ENCODE measurements around the gene ATE1.
"Not testable (repeated sequence)": the region's sequence is repeated elsewhere in the genome, so short reads cannot be mapped to it uniquely, and the experiment has no call there.

ATE1 gene

DNA sequence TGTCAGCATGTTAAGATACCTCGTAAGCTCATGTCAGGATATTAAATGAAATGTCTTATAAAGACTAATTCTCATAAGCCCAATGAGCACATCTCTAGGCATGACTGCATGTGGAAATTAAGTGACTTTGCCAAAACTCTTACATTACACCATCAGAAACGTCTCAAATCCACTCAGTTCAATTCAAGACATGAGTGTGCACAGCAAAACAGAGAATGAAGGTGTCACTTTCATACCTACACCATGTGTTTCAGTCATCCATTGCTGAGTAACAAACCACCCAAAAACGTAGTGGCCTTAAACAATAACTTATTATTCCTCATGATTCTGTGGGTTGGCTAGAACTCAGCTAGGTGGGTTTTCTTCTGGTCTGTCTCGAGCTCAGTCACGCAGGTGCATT lies 99.8 kb downstream of the ATE1 start:
- no peak for DNase-seq

DNA sequence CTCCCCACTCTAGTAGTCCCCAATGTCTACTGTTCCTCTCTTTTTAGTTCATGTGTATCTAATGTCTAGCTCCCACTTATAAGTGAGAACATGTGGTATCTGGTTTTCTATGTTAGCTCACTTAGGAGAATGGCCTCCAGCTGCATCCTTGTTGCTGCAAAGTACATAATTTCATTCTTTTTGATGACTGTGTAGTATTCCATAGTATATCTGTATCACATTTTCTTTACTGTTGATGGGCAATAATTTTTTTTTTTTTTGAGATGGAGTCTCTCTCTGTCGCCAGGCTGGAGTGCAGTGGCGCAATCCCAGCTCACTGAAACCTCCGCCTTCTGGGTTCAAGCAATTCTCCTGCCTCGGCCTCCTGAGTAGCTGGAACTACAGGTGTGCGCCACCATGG lies 101.1 kb downstream of the ATE1 start:
- DNase-seq = not testable (repeated sequence)

DNA sequence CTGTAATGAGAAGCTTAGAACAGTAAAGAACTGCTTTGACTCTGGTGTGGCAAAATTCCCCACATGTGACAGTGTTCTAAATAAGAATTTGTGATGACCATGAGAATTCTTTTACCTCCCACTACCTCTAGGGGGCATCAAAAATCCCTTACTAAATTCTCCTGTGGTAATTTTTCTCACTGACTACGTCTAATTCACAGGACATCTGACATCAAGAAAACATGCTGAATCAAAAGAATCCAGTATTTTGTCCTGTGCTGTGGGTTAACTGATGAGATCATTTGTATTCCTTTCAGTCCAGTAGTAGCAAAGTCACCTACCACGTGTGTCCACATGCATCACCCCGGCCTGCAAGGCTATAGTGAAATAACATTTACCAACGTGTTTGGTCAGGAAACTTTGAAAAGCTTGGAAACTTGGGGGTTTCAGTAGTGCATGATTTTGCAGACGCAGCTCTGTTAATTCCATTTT lies 103.8 kb downstream of the ATE1 start:
- DNase-seq = no peak

DNA sequence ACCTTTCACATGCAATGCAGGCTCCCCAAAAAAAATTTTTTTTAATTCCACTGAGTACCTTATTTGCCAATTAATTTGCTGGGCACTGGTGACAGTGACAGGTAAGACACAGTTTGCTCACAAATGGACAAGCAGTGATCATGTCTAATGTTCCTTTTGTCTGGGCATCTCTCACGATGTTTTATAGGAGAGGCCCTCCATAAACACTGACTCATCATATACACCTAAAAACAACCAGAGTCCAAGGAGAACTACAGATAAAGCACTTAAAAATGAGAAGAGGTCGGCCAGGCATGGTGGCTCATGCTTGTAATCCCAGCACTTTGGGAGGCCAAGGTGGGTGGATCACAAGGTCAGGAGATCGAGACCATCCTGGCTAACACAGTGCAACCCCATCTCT lies 105.1 kb downstream of the ATE1 start:
- DNase-seq = no peak

DNA sequence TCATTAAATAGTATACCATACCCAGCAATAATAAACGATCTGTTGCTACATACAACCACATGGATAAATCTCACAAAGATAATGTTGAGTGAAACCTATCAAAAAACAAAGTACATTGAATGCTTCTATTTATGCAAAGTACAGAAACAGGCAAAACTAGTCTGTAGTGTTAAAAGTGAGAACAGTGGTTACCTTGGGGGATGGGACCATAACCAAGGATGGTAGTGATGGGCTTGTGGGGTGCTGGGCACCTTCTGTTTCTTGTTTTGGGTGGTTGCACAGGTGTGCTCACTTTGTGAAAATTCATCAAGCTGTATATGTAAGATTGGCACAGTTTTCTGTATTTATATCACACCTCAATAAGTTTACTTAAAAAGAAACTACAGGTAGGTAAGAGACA lies 105.7 kb downstream of the ATE1 start:
- DNase-seq = no peak

DNA sequence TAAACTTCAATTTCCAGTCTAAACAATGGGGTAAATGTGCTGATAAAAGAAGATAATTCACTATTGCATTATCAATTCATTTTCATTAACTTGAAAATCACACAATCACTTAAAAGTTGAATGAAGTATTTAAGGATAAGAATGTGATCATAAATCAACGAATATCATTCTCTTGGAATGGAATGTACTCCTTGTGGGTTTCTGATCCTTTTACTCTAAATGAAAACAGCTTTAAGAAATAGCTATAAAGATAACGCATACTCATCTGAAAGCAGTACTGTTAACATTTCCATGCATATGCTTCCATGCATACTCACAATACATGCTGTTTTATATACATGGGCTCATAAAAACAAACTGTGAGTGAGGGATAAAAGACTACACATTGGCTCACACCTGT lies 108.8 kb downstream of the ATE1 start:
- DNase-seq = no peak

DNA sequence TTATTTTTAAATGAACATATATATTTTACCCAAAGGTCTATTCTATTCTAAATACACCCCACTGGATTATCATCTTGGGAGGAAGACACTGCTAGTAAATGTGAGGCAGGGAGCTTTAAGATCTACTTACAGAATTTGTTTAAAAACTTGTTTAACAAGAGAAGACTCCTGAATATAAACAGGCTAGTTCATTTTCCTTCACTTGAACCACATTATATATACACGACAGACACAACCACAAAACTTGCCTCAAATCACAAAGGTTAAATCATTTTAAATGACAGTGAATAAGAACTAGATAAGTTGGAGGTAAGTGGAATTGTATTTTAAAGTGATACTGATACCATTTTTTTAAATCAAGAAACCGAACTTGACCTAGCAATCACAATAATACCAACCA lies 109.2 kb downstream of the ATE1 start:
- no peak for DNase-seq

DNA sequence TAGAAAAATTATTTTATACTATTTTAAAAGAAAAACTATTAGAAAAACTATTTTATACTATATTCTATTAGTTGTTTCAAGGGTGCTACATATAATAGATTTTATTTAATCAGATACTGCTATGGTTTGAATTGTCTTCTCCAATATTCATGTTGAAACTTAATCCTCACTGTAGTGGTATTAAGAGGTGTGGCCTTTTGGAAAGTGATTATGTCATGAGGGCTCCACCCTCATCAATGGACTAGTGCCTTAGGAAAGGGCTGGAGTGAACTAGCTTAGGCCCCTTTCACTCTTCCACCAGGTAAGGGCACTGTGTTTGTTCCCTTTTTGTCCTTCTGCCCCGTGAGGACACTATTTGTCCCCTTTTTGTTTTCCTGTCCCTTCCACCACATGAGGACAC lies 111.6 kb downstream of the ATE1 start:
- no peak for DNase-seq

DNA sequence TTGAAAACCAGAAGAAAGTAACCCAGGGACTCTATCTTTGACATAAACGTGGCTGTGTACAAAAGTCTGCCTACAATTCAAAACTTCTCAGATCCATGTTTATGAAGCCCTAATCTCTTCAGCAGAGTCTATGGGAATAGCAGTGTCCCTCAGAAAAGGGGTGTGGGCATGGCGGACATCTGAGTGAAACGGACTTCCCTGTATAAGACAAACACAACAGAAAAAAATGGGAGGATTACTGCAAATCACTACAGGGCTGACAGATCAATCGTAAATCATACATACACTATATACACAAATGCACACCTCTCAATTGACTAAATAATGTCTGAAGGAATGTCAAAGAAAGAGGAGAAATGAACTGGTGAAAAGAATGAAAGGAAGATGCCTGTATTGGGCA lies 114.0 kb downstream of the ATE1 start:
- DNase-seq = no peak

DNA sequence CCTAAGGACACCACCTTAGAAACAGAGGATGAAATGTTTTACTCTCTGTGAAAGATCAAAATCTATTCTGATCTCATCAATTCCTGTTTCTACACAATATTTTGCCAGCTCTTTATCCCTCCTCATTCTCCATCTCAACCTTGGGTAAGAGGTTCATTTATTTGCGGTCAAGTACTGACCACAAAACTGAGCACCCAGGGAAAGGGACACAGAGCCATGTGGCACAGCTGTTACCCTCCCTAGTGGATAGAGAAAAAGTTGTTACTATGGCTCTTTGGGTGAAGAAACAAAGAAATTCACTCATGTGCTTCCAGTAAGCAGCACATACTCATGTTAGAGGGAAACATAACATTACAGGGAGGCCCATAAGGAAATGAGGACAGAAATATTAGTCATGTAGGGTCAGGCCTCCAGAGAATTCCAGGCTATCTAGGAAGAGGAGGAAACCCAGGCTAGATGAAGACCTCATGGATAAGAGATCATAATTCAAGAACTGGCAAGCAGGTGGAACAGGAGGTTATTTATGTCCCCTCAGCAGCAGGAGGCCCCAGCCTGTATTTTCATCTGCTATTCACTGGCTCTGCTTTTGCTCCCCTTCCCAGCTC lies 114.5 kb downstream of the ATE1 start:
- no peak for DNase-seq

DNA sequence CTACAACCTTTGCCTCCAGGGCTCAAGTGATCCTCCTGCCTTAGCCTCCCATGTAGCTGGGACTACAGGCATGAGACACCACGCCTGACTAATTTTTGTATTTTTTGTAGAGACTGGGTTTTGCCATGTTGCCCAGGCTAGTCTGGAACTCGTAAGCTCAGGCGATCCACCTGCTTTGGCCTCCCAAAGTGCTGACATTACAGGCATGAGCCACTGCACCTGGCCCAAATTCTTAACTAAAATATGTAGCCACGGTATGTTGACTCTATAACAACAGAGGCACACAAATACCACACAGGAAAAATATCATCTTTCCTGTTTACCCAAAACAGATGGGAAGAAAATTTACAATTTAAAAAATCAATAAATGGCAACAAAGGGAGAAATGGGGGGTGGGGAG lies 115.8 kb downstream of the ATE1 start:
- DNase-seq = no peak

DNA sequence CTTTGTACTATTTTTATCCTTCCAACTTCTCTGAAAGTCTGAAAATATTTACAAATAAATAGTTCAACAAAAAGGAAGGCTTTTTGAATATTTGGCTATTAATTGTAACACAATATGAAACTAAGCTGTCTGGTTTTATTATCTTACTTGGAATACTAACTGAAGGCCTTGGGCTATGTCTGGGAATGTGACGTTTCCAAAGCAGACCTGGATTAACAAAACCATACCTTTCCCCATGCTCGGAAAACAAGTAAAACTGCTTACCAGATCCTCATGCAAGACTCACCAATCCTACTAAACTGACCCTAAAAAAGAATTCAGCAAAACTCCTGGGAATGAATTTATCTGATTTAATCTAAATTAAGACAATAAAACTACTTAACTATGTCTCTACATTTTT lies 116.4 kb downstream of the ATE1 start:
- no peak for DNase-seq

DNA sequence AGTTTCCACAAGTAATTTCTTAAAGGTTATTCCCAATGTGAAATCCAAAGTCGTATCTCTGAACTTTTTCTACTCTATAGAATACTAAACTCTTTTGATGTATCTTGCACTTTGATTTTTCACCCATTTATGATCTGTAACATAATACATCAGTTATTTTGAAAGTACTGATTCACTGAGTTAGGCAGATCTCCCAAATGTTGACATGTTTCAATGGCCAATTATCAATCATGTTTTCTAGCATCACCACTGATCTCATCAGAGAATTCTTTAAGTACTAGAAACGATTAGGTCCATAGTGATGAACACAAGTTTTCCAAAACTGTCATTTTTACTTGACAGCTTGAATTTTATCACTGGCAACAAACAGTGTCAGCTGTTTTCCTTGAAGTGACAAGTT lies 119.0 kb downstream of the ATE1 start:
- DNase-seq = no peak

DNA sequence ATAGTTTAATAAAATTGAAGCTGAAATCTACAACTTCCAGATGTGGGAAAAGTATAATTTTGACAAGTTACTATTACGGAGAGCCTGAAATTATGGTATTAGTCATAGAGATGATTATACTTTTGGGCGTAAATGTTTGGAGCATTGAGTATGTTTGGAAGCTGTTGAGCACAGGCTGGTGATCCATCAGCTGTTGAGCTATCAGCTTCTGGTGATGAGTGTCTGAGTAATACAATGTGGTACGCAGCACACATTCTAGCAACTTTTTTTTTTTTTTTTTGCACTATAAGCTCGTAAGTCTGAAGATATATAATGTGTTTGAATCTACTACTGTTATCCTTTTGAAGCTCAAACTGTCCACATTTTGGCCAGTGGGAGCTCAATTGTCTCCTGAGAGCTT lies 123.4 kb downstream of the ATE1 start:
- no peak for DNase-seq

DNA sequence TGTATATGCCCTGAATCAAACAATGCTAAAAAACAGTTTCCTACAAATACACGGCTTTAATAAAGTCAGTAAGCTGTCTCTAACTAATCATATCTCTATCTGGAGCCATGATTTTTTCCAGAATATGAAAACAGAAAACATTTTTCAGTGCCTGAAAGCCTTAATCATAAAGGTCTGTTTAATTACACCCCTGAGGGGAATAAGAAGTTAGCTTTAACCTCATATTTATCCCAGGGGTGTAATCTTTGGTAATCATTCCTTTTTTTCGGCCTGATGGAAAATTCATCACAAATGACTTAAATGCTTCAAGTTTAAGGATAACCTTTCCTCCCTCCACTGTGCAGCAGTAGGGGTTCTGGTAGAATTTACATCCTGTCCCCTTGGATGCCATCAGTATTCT lies 124.2 kb downstream of the ATE1 start:
- DNase-seq = no peak

DNA sequence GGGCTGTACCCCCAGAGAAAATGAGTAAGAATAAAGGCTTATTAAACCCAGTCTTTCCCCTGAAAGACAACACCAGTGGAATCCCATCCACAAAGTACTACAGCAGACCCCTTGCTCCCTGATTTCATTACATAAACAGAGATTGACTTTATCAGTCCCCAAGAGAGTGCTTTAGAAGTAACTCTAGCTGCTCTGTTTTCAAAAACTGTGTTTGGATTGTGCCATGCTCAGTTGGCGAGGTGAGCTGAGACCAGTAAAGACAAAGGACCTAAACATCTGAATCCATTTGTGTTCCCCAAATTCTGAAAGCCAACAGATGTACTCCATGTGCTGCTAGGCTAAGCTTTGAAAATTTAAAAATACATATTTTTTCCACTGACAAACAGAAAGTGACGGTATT lies 127.0 kb downstream of the ATE1 start:
- no peak for DNase-seq

DNA sequence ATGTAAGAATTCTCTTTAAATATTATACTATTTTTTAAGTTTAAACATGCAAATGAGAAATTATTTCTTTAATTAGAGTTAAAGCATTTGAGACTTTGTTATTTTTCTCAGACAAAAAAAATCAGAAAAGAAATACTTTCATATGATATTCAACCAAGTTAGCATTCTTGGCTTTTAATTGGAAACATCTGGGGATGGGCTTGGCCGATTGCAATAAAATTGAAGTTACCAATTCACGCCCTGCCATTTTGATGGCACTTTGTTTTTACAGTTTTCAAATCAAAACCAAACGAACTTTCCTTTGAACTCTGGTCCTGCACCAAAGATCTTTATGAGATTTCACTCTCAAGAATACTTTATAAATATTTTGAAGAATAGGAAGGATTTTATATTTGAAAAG lies 127.7 kb downstream of the ATE1 start:
- DNase-seq = no peak

DNA sequence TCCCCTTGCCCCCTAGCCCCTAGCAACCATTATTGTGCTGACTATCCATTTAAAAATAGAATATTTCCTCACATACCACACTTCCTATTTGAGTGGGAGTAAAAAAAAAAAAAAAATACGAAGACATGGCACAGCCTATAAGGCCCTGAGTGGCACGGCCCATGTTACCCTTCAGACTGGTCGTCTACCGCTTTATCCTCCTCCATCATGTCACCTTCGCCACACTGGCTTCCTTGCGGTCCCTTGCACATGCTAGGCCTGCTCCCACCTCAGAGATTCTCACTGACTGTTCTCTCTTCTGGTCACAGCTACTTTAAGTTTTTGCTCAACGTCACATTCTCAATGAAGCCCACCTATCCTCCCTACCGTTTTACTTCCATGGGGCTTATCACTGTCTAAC lies 130.3 kb downstream of the ATE1 start:
- DNase-seq = no peak

DNA sequence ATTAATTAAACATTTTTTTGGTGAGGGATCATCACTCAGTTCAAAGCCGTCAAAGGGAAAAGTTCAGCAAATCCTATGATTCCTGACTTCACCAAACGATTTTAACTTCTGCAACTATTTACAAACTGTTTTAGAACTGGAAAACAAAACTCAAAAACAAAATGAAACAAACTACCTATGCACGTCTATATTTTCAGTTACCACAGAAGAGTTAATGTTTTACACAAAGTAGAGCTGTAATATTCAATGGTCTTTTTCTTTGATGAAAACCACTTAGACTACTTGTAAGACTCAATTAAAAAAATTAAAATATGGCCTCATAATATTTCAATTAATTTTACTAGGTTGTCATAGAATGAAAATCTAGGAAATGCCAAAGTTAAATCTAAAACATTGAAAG lies 131.5 kb downstream of the ATE1 start:
- no peak for DNase-seq

DNA sequence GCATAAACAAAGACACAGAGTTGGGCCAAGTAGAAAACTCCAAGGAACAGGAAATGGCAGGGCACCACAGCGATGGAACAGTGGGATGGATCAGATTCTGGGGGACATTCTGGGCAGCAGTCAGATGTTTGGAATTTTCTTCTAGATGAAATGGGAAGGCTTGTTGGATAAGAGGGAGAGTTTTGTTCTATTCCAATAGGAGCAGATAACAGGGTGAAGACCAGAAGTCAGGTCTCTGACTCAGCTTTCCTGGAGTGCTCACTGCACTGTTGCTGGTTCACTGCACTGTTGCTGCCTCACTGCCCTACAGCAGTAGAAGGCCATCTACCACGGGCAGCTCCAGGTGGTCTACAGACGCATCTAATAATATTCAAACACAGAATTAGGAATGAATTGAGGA lies 135.6 kb downstream of the ATE1 start:
- no peak for DNase-seq

DNA sequence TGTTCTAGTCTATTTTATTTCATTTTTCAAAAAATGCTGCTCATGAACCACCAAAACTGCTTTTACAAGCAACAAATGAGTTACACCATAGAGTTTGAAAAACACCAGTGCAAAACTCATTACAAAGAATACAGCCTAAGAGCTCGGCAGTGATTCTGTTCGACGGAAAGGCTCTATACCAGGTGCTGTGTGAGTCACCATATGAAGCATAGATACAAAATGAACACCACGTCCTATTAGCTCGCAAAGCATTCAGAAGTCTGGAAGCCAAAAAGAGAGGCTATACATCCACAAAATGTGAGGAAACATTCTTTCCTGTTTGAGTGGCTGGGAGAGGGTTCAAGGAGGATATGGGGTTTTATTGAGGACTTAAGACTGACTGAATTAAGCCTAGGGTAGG lies 136.1 kb downstream of the ATE1 start:
- no peak for DNase-seq

DNA sequence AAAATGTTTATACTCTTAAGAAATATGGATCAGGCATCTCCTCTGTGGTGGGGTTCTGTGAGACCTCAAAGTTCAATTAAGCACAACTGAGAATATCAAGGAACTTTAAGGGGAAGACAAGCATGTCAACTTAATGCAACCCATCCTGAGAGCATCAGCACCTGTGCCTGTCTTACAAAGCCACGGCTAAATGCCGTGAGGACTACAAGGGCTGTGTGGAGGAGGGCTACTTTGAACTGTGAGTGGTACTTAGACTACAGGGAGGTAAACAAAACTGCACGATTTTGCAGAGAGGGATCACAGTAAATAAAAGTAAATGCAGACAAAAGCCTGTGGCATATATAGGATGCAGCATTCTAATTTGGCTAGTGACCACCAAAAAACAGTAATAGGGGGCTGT lies 139.1 kb downstream of the ATE1 start:
- DNase-seq = no peak

DNA sequence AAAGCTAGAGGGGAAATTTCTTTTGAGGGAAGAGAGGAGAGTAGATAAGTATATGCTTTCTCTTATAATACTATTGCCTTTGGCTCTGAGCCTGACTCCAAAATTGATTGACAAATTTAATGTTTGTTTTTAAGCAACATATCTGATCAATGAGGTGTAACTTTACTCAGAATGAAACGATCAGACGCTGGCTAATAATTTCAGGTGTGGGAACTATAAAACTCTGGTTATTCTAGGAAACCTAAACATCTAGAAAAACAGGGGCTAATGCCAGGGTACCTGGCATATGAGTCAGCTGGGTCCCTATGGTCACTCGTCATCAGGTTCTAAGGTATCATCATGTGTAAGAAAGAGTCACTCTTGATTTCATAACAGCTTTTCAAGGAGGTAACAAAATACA lies 139.7 kb downstream of the ATE1 start:
- DNase-seq = no peak

DNA sequence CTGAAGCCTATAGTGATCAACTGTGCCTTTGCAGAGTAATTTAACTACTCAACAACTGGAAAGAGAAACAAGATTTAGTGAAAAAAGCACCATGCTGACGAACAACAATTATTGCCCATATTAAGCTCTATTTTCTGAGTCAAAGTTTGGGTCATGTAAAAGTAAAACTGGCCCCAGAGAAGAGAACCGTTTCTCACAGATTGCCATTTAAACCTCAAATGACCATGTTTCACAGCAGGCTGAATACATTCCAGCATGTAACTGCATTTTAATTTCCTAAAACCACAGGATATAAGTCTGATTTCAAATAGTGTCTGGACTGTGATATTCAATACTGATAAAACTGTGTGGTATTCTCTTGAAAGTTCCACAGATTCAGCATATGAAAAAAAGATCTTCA lies 140.7 kb downstream of the ATE1 start:
- no peak for DNase-seq

DNA sequence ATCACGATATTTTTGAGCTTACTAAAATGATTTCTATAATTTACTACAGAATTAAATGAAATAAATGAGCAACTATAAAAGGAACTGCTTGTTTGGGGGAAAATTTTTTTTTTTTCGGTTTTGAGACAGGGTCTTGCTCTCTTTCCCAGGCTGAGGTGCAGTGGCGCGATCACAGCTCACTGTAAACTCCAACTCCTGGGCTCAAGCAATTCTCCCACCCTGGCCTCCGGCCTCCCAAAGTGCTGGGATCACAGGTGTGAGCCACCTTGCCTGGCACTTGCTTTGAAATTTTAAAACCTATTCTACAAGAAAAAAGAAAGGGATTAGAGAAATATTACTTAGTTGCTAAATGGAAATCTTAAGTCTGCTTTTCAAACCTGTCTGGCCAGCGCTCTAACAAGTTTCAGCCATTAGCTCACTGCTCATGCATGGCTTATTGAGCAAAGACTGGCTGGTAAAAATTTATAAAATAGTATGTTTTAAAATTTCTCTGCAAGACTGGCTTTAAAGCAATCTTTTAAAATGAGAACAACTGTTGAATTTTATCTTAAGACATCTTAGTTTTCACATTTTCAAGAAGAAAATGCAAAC lies 144.0 kb downstream of the ATE1 start:
- no peak for DNase-seq

DNA sequence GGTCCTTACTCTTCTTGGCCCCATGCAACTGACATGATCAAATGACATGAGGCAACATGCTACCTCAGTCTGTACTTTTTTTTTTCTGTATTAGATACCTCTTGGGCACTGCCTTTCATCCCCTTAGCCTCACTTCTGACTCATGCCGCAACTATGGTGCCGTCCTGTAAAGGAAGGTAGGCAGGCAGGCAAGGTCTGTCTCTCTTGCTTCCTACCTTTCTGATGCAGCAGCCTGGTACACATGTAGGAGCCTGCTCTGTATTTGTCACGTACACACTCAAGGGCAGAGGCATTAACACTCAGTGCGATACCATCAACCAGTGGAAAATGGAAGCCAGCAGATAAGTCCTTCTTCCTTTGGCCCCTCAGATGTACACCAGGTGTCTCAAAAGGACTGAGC lies 146.7 kb downstream of the ATE1 start:
- no peak for DNase-seq
